Measurements from ENCODE around the gene CTIF.

The CTIF gene

GRCh38 chr18:48904091-48904490 lies 365.3 kb downstream of the CTIF start:
- DNase-seq (ENCODE audit: low spot score) = no peak

GRCh38 chr18:48904847-48905394 lies 366.1 kb downstream of the CTIF start:
- no peak for TF ChIP-seq CTCF (IDR thresholded peaks at IDR 0.05; ENCODE audit: extremely low read depth, missing control alignments)
- no peak for DNase-seq (ENCODE audit: low spot score)

More at GRCh38 chr18:48904091-48904490, 365.3 kb downstream of the CTIF start:
- no peak for TF ChIP-seq CTCF (IDR thresholded peaks at IDR 0.05; ENCODE audit: extremely low read depth, missing control alignments)

- no peak for TF ChIP-seq CTCF (IDR thresholded peaks at IDR 0.05; ENCODE audit: extremely low read depth, missing control alignments)
- no peak for DNase-seq (ENCODE audit: low spot score)
Observed at GRCh38 chr18:48905513-48905912, 366.7 kb downstream of the CTIF start.

- TF ChIP-seq CTCF (IDR thresholded peaks at IDR 0.05; ENCODE audit: extremely low read depth, missing control alignments) = no peak
- DNase-seq (ENCODE audit: low spot score) = no peak
Observed at GRCh38 chr18:48908916-48909315, 370.1 kb downstream of the CTIF start.

GRCh38 chr18:48909721-48910120 lies 370.9 kb downstream of the CTIF start:
- no peak for DNase-seq (ENCODE audit: low spot score)
- no peak for TF ChIP-seq CTCF (IDR thresholded peaks at IDR 0.05; ENCODE audit: extremely low read depth, missing control alignments)

- DNase-seq (ENCODE audit: low spot score) = no peak
- TF ChIP-seq CTCF (IDR thresholded peaks at IDR 0.05; ENCODE audit: extremely low read depth, missing control alignments) = no peak
Observed at GRCh38 chr18:48910972-48911545, 372.2 kb downstream of the CTIF start.
